Stomach (tissue), 9 donors: ENCODE results near the gene MEIKIN. TPM values are rescaled to one million over a fixed set of nuclear protein-coding genes. Genes with fewer than 3 reads are reported as not detected.

Experiments used
- DNase-seq, 2 donors: peaks; one replicate each; pipeline versions ENCODE4 v3.0.0 to v3.0.0-alpha.2; 2013 to 2019
- H3K27ac ChIP-seq, 5 donors: fragments of 200-600 bp in 4 of 5; sonication (generic) in 4 of 5; one replicate each; pipeline ENCODE4 v1.5.1; 2013 to 2019; ENCODE audit warnings: mild to moderate bottlenecking in 1 of 5, moderate library complexity in 1 of 5
- H3K27me3 ChIP-seq, 3 donors: fragments of 200-600 bp; sonication (generic); one replicate each; pipeline ENCODE4 v1.5.1; 2017 to 2019; ENCODE audit warnings: mixed run types in 1 of 3
- H3K36me3 ChIP-seq, 4 donors: fragments of 200-600 bp; sonication (generic); 1 replicate in 3 of 4; 2 replicates in 1 of 4; pipeline ENCODE4 v1.5.1; 2016 to 2019
- H3K4me1 ChIP-seq, 4 donors: fragments of 200-600 bp; sonication (generic); one replicate each; pipeline ENCODE4 v1.5.1; 2016 to 2019
- H3K4me3 ChIP-seq, 4 donors: fragments of 200-600 bp; sonication (generic) in 3 of 4; one replicate each; pipeline ENCODE4 v1.5.1; 2016 to 2019; ENCODE audit warnings: mild to moderate bottlenecking in 1 of 4
- H3K9me3 ChIP-seq, 4 donors: fragments of 200-600 bp; sonication (generic); one replicate each; pipeline ENCODE4 v1.5.1; 2016 to 2019
- CTCF ChIP-seq, 7 experiments: fragments of 450-650 bp in 4 of 7; fragments of 200-600 bp in 3 of 7; sonication (generic) in 3 of 7; IDR thresholded peaks; one replicate each; pipeline ENCODE4 v1.5.1; 2016 to 2019; ENCODE audit warnings: antibody characterized with exemption in 7 of 7, control low read depth in 2 of 7, mild to moderate bottlenecking in 1 of 7
- EP300 ChIP-seq: sonication (generic); formaldehyde crosslinking; IDR thresholded peaks from one replicate; pipeline ENCODE4 v1.6.1; 2017; ENCODE audit warnings: antibody characterized with exemption
- POLR2A ChIP-seq, 4 donors: fragments of 450-650 bp; IDR thresholded peaks; one replicate each; pipeline ENCODE4 v1.6.1; 2016; ENCODE audit warnings: antibody characterized with exemption in 4 of 4, control low read depth in 2 of 4, mild to moderate bottlenecking in 1 of 4, moderate library complexity in 1 of 4
- POLR2AphosphoS5 ChIP-seq, 3 donors: sonication (generic); formaldehyde crosslinking; IDR thresholded peaks; one replicate each; pipeline ENCODE4 v1.6.1; 2016; ENCODE audit warnings: antibody characterized with exemption in 3 of 3
- WGBS, 5 donors: extraction: QIAGEN DNeasy Blood & Tissue Kit in 3 of 5; methylation state at CpG; one replicate each; pipeline versions ENCODE4 v1.1.5 to v1.1.7; 2013 to 2018; 5-methylcytosine and 5-hydroxymethylcytosine counted together
- intact Hi-C: fragments of 100-400 bp; cut with DNase I; formaldehyde crosslinking; loops from one replicate; pipeline ENCODE4 v1.15.1; 2023; ENCODE audit warnings: low total_unique reads
- polyA plus RNA-seq, 3 donors: library from polyadenylated mRNA; stranded (reverse); fragments of 200-250 nt; gene quantifications; one replicate each; pipeline ENCODE4 v1.2.3, GENCODE V29; 2013
- total RNA-seq, 5 donors: library from RNA; depleted of rRNA; stranded (reverse); fragments of >200 nt; gene quantifications; one replicate each; pipeline versions ENCODE4 v1.1.0 to v1.2.3, GENCODE V29; 2014 to 2016
- donor health status: healthy with polysubstance abuse.
- donor health status: Bipolar disorder and iron deficiency.
- donor health status: healthy.

The MEIKIN gene
- total and polyA plus RNA-seq, 8 donors: 0.37 TPM; not detected in 7

- no peak overlapping the region for H3K27ac ChIP-seq
Observed at GRCh38 chr5:131767891-131768290, 177.6 kb downstream of the MEIKIN start.

GRCh38 chr5:131766689-131767088, 178.8 kb downstream of the MEIKIN start:
- WGBS, 5 donors: 73 to 87% (median 84%) methylated on average over 3 of the region's 3 CpGs
- Histone ChIP-seq H3K4me3 (no peak overlapping the region), H3K27ac (no peak overlapping the region), H3K27me3 (no peaks in the 10 kb centered on the region), H3K4me1 (peaks cover 0 to 59% (median 30%) of the 10 kb centered on the region in 4 donors), H3K36me3 (peaks cover 0 to 17% (median 8%) of the 10 kb centered on the region in 4 donors), H3K9me3 (peaks cover 0 to 4% (median 0%) of the 10 kb centered on the region in 4 donors)
- TF ChIP-seq EP300 (no peak), CTCF (IDR thresholded peaks at IDR 0.05) (no peak), POLR2A (IDR thresholded peaks at IDR 0.05) (no peak), POLR2AphosphoS5 (IDR thresholded peaks at IDR 0.05) (no peak)
- no peak for DNase-seq
- intact Hi-C loops: no loop called here

More at GRCh38 chr5:131767891-131768290, 177.6 kb downstream of the MEIKIN start:
- DNase-seq: no peak
- Histone ChIP-seq H3K4me1 (peaks cover 6 to 68% (median 38%) of the 10 kb centered on the region in 4 donors), H3K36me3 (peaks cover 0 to 17% (median 8%) of the 10 kb centered on the region in 4 donors), H3K9me3 (peaks cover 0 to 4% (median 0%) of the 10 kb centered on the region in 4 donors), H3K4me3 (no peak overlapping the region), H3K27me3 (no peaks in the 10 kb centered on the region)
- intact Hi-C loops: no loop called here
- TF ChIP-seq POLR2AphosphoS5 (IDR thresholded peaks at IDR 0.05) (no peak), EP300 (no peak), POLR2A (IDR thresholded peaks at IDR 0.05) (no peak), CTCF (IDR thresholded peaks at IDR 0.05) (no peak)

- no peak overlapping the region for H3K27ac ChIP-seq
- WGBS, 5 donors: 82 to 89% (median 86%) methylated on average over 1 of the region's 1 CpG
- intact Hi-C loops: no loop called here
- H3K9me3 ChIP-seq: peaks cover 0 to 4% (median 0%) of the 10 kb centered on the region in 4 donors
- no peak overlapping the region for H3K4me3 ChIP-seq
- H3K36me3 ChIP-seq: peaks cover 0 to 17% (median 8%) of the 10 kb centered on the region in 4 donors
- DNase-seq: no peak
- H3K4me1 ChIP-seq: peaks cover 0 to 55% (median 27%) of the 10 kb centered on the region in 4 donors
- TF ChIP-seq EP300 (no peak), POLR2AphosphoS5 (IDR thresholded peaks at IDR 0.05) (no peak), POLR2A (IDR thresholded peaks at IDR 0.05) (no peak), CTCF (IDR thresholded peaks at IDR 0.05) (no peak)
- H3K27me3 ChIP-seq: no peaks in the 10 kb centered on the region
Observed at GRCh38 chr5:131765261-131765660, 180.2 kb downstream of the MEIKIN start.

GRCh38 chr5:131763968-131764367, 181.5 kb downstream of the MEIKIN start:
- H3K36me3 ChIP-seq: peaks cover 0 to 17% (median 8%) of the 10 kb centered on the region in 4 donors
- DNase-seq: no peak
- no peak overlapping the region for H3K4me3 ChIP-seq
- H3K27me3 ChIP-seq: no peaks in the 10 kb centered on the region
- no peak overlapping the region for H3K27ac ChIP-seq
- H3K4me1 ChIP-seq: peaks cover 0 to 46% (median 20%) of the 10 kb centered on the region in 4 donors
- 94 to 100% (median 100%) methylated on average over 3 of the region's 3 CpGs for WGBS, 5 donors
- intact Hi-C loops: no loop called here
- H3K9me3 ChIP-seq: peaks cover 0 to 4% (median 0%) of the 10 kb centered on the region in 4 donors
- TF ChIP-seq EP300 (no peak), CTCF (IDR thresholded peaks at IDR 0.05) (no peak), POLR2A (IDR thresholded peaks at IDR 0.05) (no peak), POLR2AphosphoS5 (IDR thresholded peaks at IDR 0.05) (no peak)
